ENCODE measurements around the gene ADH4.
"Not testable (repeated sequence)": the region's sequence is repeated elsewhere in the genome, so short reads cannot be mapped to it uniquely, and the experiment has no call there.

The ADH4 gene

GRCh38 chr4:99131378-99131777 is 12.7 kb downstream of the ADH4 start:
- DNase-seq: no peak

DNA sequence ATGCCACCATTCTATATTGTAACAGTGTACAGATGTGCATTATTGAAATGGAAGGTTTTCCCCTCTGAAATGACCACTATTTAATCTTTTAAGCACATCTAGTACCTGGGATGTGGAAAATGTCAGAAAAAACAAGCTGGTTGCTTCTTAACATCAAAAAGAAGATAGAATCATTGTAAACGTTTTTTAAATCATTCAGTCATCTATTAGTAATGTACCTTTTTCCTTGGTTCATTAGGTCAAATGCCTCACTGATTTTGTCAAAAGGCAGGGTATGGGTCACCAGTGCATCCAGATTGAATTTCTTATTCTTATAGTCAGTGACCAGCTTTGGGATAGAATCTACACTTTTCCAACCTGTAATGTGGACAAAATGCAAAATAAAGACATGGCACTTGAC is 17.7 kb downstream of the ADH4 start:
- no peak for DNase-seq

GRCh38 chr4:99121008-99121407 is 23.1 kb downstream of the ADH4 start:
- no peak for DNase-seq

DNA sequence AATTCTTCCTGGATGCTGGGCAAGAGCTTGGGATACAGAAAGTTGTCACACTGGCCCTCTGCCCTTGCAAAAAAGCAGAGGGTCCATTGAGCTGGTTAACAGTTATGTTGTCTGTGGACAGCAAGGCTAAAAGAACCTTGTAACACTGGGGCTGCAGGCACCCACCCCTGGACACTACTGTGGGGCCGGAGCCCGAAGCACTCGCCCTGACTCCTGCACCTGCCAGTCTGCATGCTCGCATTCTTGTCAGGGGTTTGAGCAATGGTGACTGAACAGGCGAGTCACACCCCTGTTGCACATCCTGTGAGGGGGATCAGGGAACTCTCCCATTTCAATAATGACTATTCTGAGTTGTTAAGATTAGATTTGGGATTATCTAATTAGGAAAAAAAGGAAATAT is 23.6 kb downstream of the ADH4 start:
- DNase-seq: no peak

DNA sequence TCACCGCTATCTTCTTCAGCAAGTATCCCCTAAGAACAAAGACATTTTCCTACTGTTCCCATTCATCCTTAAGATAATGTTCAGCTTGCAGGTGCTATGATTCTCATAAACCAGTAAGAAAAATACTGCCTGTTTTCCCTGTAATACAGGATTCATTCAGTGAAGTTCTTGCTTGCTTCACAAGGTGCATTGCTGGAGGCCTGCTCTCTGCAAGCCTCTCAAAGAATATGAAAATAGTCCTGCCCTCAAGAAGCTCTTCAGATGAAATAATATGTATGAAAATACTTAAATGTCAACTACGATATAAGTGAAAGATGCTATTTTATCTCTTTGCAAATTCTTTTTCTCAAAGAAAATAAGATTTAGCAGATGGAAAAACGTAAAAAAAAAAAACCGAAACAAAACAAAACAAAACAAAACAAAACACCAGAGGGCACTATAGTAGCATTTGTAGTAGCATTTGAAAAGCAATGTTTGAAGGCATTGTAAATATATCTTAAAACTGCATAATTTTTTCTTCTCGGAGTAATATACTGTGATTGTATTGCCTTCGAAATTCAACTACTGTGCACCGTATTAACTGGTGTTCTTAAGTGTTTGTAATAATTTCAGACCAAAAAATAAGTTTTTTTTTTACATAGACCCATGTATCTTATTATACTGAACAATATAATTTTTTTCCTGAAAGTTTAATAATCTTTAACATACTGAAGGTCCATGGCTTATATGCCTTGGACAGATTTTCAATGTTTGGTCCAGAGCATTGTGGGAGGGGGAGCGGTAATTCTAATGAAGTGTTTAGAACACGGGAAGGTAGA is 26.0 kb downstream of the ADH4 start:
- no peak for DNase-seq

DNA sequence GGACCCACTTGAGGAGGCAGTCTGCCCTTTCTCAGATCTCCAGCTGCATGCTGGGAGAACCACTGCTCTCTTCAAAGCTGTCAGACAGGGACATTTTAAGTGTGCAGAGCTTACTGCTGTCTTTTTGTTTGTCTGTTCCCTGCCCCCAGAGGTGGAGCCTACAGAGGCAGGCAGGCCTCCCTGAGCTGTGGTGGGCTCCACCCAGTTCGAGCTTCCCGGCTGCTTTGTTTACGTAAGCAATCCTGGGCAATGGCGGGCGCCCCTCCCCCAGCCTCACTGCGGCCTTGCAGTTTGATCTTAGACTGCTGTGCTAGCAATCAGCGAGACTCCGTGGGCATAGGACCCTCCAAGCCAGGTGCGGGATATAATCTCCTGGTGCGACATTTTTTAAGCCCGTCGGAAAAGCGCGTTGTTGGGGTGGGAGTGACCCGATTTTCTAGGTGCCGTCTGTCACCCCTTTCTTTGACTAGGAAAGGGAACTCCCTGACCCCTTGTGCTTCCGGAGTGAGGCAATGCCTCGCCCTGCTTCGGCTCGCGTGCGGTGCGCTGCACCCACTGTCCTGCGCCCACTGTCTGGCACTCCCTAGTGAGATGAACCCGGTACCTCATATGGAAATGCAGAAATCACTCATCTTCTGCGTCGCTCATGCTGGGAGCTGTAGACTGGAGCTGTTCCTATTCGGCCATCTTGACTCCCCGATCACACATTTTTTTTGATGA is 26.8 kb downstream of the ADH4 start:
- not testable (repeated sequence) for DNase-seq

- not testable (repeated sequence) for DNase-seq
These were observed 34.8 kb downstream of the ADH4 start for GRCh38 chr4:99109286-99109685.

- DNase-seq: peak; percentile 21
These were observed 39.9 kb downstream of the ADH4 start for GRCh38 chr4:99104153-99104552.

DNA sequence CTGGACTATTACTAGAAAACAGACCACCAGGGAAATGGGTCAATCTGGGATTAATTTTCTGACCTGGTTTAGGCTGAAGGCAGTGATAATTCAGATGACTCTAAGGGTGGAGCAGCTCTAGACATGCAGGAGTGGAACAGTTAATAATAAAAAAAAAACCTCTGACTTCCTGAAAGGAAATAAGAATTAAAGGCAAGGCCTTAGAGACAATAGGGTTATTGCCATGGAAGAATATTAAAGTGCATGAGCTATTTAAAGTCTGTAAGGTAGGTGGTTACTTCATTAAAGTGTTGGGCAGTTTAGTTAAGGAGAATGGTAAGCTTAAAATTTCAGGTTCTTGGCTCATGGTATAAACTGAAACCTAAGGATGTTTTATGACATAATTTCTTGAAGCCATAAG is 40.9 kb downstream of the ADH4 start:
- no peak for DNase-seq

- DNase-seq: no peak
These were observed 41.5 kb downstream of the ADH4 start for GRCh38 chr4:99102634-99103033.

- peak; percentile 41 for DNase-seq
These were observed 43.2 kb downstream of the ADH4 start for GRCh38 chr4:99100876-99101275.

- DNase-seq: peak; percentile 67
These were observed 44.3 kb downstream of the ADH4 start for GRCh38 chr4:99099814-99100213.

GRCh38 chr4:99099311-99099710 is 44.8 kb downstream of the ADH4 start:
- DNase-seq: no peak

GRCh38 chr4:99091841-99092240 is 52.3 kb downstream of the ADH4 start:
- DNase-seq: not testable (repeated sequence)

- DNase-seq: no peak
These were observed 52.9 kb downstream of the ADH4 start for GRCh38 chr4:99091216-99091575.

- no peak for DNase-seq
These were observed 53.4 kb downstream of the ADH4 start for GRCh38 chr4:99090481-99091215.

DNA sequence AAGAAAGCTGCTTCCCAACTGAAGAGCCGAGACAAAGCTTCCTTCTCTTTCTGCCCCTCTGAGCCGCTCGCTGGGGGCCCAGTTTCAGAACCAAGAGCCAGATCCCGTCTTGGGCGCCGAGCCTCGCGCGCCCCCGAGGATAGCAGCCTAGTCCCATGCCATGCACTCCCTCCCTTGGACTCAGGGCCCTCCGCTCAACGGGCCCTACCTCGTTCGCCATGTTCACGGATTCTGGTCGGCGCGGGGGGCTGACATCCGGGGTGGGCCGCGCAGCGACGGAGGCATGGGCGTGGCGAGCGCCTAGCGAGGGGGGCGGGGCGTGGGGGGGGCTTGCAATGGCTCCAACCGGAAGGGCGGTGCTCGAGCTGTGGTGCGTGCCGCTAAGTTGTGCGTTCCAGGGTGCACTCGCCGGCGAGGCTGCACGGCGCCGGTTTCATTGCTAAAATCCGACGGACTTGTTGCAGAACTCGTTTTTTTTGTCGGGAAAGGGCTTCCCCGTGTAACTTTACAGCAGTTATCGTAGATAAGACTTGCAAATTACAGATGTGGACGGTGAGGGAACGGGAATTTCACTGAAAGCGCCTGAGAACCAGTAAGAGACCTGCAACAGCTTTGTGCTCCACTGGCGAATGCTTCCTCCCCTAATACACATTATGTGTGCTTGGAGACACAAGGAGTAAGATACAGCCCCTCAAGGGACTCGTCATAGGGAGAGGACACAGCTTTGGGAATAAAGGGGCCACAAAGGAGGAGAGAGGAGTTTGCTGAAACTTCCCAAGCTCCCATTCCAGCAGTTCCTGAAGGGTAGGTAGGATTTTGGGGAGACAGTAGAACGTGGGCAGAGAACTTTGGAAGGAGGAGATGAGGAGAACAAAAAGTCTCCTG is 55.4 kb downstream of the ADH4 start, which contains the start of gene ADH5:
ADH5 (minus strand) TSS at position 308 of the 885 bp plus-strand sequence; CDS start at position 220, 88 bp downstream.
- DNase-seq: peak; percentile 86

DNA sequence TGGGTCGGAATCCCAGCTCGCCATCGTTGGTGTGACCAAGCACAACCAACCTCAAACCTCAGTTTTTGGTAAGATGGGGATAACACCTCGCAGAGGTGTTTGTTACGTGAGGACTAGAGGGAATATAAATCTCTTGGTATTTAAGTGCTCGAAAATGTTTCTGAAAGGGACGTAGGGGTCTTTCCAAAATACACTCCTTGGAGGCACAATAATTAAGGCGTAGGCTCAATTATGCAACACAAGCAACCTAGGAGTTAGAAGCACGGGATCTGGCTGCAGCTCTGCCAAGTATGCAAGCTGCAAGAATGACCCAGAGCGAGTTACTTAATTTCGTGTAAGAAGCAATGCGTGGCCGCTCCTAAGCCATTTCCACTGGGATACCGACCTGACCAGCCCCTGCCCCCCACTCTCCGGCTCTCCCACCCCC is 56.1 kb downstream of the ADH4 start:
- DNase-seq: peak; percentile 58

DNA sequence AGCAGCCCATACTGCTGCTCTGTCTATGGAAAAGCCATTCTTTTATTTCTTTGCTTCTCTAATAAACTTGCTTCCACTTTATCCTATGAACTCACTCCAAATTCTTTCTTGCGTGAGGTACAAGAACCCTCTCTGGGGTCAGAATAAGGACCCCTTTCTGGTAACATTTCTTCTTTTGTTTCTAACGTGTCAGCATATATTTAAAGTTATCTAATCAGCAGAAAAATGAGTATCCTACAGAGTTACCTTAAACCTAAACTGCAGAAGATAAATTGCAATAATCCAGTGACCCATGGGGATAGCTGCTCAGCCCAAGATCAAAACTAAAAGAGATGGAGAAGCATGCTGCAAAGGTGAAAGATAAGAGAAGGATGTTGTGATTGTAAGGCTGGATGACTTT is 59.5 kb downstream of the ADH4 start:
- no peak for DNase-seq

GRCh38 chr4:99082192-99082591 is 61.9 kb downstream of the ADH4 start:
- DNase-seq: no peak

- not testable (repeated sequence) for DNase-seq
These were observed 63.2 kb downstream of the ADH4 start for GRCh38 chr4:99080869-99081268.

DNA sequence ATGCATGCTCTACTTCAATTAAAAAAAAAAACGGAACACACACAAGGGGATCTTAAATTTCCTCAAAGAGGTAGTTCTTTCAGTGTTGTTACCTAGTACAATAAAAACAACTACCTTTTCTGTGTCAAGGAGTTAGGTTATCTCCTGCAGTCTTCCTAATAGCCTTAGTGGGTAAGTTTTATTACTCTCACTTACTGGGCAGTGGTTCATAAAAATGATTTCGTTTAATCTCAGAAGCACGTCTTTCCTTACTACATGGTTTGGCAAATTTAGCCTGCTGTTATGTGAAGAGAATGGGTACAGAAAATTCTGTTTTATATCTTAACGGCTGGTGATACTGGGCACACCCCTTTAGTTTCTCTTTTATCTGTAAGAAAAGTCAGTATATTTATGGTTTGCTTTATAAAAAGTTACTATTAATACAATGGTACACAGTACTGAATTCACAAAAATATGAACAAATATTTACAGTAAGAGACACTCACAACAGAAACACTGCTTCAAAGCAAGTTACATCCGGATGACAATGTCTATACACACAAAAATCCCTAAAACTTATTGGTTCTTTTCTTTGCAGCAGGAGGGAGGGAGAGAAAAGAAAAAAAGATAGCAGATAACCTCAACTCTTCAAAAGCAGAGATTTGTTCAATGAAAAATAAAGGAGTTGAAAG is 64.3 kb downstream of the ADH4 start:
- DNase-seq: no peak
